Stimulated activated CD4-positive, alpha-beta T cell treated with anti-CD3 and anti-CD28 coated beads, Interleukin-4, amount 100 ng/mL, for 24 hours (primary cell): ENCODE measurements around the gene THSD7B.

Experiments
- DNase-seq: peaks from one replicate; pipeline ENCODE4 v3.0.0-alpha.2; 2020

THSD7B gene

GRCh38 chr2:136828162-136828561 is 62.8 kb downstream of the THSD7B start:
- no peak for DNase-seq

- DNase-seq: no peak
Measured at GRCh38 chr2:136828774-136829173, 63.4 kb downstream of the THSD7B start.

- DNase-seq: no peak
Measured at GRCh38 chr2:136844546-136844945, 79.2 kb downstream of the THSD7B start.

- no peak for DNase-seq
Measured at GRCh38 chr2:136858656-136859055, 93.3 kb downstream of the THSD7B start.

- no peak for DNase-seq
Measured at GRCh38 chr2:136860443-136860958, 95.2 kb downstream of the THSD7B start.

- no peak for DNase-seq
Measured at GRCh38 chr2:136863468-136863867, 98.1 kb downstream of the THSD7B start.

GRCh38 chr2:136863874-136864273 is 98.5 kb downstream of the THSD7B start:
- no peak for DNase-seq

GRCh38 chr2:136871424-136871823 is 106.1 kb downstream of the THSD7B start:
- no peak for DNase-seq

GRCh38 chr2:136874258-136874657 is 108.9 kb downstream of the THSD7B start:
- no peak for DNase-seq

- DNase-seq: no peak
Measured at GRCh38 chr2:136891100-136891499, 125.8 kb downstream of the THSD7B start.

- DNase-seq: no peak
Measured at GRCh38 chr2:136894007-136894634, 128.8 kb downstream of the THSD7B start.

- DNase-seq: no peak
Measured at GRCh38 chr2:136901732-136902131, 136.4 kb downstream of the THSD7B start.

GRCh38 chr2:136905779-136906178 is 140.4 kb downstream of the THSD7B start:
- DNase-seq: no peak

- DNase-seq: no peak
Measured at GRCh38 chr2:136909777-136910176, 144.4 kb downstream of the THSD7B start.

- no peak for DNase-seq
Measured at GRCh38 chr2:136916131-136916530, 150.8 kb downstream of the THSD7B start.

- no peak for DNase-seq
Measured at GRCh38 chr2:136917411-136917881, 152.1 kb downstream of the THSD7B start.

GRCh38 chr2:136919682-136920081 is 154.3 kb downstream of the THSD7B start:
- no peak for DNase-seq

GRCh38 chr2:136920652-136921333 is 155.4 kb downstream of the THSD7B start:
- no peak for DNase-seq

- no peak for DNase-seq
Measured at GRCh38 chr2:136927156-136927555, 161.8 kb downstream of the THSD7B start.

- no peak for DNase-seq
Measured at GRCh38 chr2:136929531-136929930, 164.2 kb downstream of the THSD7B start.

- no peak for DNase-seq
Measured at GRCh38 chr2:136932700-136933099, 167.4 kb downstream of the THSD7B start.

GRCh38 chr2:136935119-136935518 is 169.8 kb downstream of the THSD7B start:
- DNase-seq: no peak

- no peak for DNase-seq
Measured at GRCh38 chr2:136956050-136956449, 190.7 kb downstream of the THSD7B start.

GRCh38 chr2:136957044-136957443 is 191.7 kb downstream of the THSD7B start:
- DNase-seq: no peak
